ENCODE measurements around the gene BMERB1.
"Not testable (repeated sequence)": the region's sequence is repeated elsewhere in the genome, so short reads cannot be mapped to it uniquely, and the experiment has no call there.

Gene BMERB1

DNA sequence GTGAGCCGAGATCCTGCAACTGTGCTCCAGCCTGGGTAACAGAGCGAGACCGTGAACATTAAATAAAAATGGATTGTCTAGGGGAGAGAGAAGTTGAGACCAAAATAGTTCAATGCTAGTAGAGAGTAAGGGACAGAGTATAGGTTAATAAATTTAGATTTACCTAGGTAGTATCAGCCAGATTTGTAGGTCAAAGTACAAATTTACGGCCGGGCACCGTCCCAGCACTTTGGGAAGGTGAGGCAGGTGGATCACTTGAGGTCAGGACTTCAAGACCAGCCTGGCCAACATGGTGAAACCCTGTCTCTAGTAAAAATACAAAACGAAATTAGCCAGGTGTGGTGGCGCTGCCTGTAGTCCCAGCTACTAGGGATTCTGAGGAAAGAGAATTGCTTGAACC lies 12.2 kb upstream of the BMERB1 start:
- in situ Hi-C loops (cut with MboI; ENCODE audit: low sequenced_read_pairs), result no loop called here

DNA sequence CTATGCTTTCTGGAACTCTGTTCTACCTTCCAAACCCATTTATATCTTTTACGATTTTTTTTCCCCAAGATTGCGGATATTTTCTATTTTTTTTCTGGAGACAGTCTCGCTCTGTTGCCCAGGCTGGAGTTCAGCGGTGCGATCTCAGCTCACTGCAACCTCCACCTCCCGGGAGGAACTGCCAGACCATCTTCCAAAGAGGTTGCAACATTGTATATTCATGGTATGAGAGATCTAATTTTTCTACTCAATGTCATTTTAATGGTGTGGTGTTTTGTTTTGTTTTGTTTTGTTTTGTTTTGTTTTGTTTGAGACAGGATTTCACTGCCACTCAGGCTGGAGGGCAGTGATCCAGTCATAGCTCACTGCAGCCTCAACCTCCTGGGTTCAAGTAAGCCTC lies 8.5 kb upstream of the BMERB1 start:
- in situ Hi-C loops (cut with MboI; ENCODE audit: low sequenced_read_pairs), result no loop called here

DNA sequence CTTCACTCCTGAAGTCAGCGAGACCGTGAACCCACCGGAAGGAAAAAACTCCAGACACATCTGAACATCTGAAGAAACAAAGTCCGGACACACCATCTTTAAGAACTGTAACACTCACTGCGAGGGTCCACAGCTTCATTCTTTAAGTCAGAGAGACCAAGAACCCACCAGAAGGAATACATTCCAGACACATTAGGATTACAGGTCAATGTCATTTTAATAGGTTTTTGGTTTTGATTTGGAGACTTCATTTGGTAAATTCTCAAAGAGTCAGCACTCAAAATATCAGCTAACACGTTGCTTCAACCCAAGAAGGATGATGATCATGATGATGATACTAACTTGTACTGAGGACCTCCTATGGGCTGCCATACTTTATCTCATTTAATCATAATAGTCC lies 7.6 kb upstream of the BMERB1 start:
- in situ Hi-C loops (cut with MboI; ENCODE audit: low sequenced_read_pairs), result no loop called here

DNA sequence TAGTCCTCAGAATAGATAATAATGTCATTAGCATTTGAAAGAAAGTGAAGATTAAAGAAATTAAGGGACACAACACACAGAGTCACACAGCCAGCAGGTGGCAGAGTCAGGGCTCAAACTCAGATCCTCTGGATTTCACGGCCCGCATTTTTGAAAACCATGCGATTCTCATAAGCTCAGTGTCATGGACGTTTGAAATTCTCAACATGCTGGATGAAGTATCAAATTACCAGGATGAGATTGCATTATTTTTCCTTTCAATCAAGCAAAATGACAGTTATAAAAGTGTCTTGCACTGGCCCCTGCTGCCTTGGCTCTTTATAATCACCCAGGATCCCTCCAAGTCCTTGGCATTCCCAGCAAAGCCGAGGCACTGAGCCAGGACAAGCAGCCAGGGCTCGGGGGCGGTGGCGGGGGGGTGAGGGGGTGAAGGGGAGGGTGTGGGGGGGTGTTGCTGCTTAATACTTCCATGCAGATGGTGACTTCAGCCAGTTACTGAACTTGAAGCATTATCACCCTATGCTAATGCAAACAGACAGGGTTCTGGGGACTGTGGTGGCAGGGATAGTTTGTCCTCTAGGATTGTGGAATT lies 6.6 kb upstream of the BMERB1 start:
- in situ Hi-C loops (cut with MboI; ENCODE audit: low sequenced_read_pairs), result no loop called here

- in situ Hi-C loops (cut with MboI; ENCODE audit: low sequenced_read_pairs), result not testable (repeated sequence)
Observed at GRCh38 chr16:15430884-15431283, 3.5 kb upstream of the BMERB1 start.

- in situ Hi-C loops (cut with MboI; ENCODE audit: low sequenced_read_pairs), result no loop called here
Observed at GRCh38 chr16:15434079-15434424, 336 bp upstream of the BMERB1 start.

GRCh38 chr16:15435216-15435864 lies 952 bp downstream of the BMERB1 start:
- in situ Hi-C loops (cut with MboI; ENCODE audit: low sequenced_read_pairs), result no loop called here

DNA sequence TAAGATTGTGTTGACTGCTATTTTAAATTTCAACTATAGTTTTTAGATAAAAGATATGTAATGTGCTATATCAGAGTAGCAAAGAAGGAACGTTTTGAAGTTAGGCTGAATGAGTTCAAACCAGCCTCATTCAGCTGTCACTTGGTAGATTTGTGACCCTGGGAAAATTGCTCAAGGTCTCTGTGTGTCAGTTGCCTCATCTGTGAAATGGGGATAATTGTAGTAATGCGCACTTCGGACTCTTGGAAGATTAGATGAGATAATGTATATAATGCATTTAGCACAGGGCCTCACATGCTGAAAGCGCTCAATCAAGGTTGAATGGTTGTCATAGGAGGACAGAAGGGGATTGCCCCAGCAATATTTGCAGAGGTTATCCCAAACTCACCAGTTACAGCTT lies 4.7 kb downstream of the BMERB1 start:
- in situ Hi-C loops (cut with MboI; ENCODE audit: low sequenced_read_pairs), result no loop called here

GRCh38 chr16:15439521-15439920 lies 5.1 kb downstream of the BMERB1 start:
- in situ Hi-C loops (cut with MboI; ENCODE audit: low sequenced_read_pairs), result no loop called here

DNA sequence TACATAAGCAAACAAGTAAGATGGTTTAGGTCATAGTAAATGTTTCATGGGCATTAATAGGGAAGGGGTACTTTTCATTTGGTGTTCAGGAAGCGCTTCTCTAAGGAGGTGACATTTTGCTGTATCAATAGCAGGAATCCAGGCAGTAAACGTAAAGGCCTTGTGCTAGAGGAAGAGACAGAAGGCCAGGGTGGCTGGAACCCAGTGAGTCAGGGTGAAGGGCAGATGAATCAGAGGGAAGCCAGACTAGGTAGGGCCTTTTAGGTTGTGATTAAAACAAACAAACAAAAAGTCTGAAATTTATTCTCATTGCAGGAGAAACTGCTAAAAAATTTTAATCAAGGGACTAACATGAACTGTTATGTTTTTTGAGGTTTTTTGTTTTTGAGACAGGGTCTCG lies 6.5 kb downstream of the BMERB1 start:
- in situ Hi-C loops (cut with MboI; ENCODE audit: low sequenced_read_pairs), result no loop called here

DNA sequence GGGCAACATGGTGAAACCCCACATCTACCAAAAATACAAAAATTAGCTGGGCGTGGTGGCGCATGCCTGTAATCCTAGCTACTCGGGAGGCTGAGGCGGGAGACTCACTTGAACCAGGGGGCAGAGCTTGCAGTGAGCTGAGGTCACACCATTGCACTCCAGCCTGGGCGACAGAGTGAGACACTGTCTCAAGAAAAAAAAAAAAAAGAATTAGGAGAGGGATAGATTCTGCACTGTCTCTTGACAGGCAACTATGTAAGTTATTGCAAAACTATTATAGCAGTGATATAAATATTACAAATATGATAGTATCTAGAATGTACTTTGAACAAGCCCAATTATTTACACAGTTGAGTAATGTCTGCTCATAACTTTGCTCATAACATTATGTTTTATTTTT lies 7.8 kb downstream of the BMERB1 start:
- in situ Hi-C loops (cut with MboI; ENCODE audit: low sequenced_read_pairs), result not testable (repeated sequence)

DNA sequence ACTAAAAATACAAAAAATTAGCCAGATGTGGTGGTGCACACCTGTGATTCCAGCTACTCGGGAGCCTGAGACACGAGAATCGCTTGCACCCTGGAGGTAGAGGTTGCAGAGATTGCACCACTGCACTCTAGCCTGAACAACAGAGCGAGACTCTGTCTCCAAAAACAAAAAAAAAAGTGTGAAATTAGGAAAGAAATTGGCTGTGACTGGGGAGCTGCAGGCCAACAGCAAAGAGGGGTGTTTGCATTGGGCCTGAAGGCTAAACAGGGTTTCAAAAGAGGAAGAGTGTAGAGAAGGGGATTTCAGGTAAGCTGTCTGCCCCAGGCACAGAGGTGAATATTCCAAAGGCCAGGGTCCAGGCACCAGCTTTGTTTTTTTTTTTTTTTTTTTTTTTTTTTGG lies 9.4 kb downstream of the BMERB1 start:
- in situ Hi-C loops (cut with MboI; ENCODE audit: low sequenced_read_pairs), result no loop called here

DNA sequence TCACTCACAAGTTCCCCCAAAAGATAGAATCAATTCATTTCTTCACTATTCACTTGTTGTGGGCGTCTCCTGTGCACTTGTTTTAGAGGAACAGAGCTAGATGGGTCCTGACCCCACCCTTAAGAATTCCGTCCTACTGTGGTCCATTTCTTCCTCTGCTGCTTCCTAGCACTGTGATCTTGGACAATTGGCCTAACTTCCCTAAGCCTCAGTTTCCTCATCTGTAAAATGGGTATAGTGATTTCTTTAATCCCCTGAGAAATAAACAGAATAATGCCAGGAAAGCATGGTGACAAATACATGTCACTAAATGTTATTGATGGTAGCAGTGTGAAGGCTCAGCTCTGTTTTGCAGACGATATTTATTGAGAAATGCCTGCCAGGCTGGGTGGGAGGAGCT lies 9.9 kb downstream of the BMERB1 start:
- in situ Hi-C loops (cut with MboI; ENCODE audit: low sequenced_read_pairs), result no loop called here

- in situ Hi-C loops (cut with MboI; ENCODE audit: low sequenced_read_pairs), result no loop called here
Observed at GRCh38 chr16:15445450-15445849, 11.1 kb downstream of the BMERB1 start.

GRCh38 chr16:15446901-15447300 lies 12.5 kb downstream of the BMERB1 start:
- in situ Hi-C loops (cut with MboI; ENCODE audit: low sequenced_read_pairs), result no loop called here

- in situ Hi-C loops (cut with MboI; ENCODE audit: low sequenced_read_pairs), result no loop called here
Observed at GRCh38 chr16:15450624-15451023, 16.2 kb downstream of the BMERB1 start.

GRCh38 chr16:15451098-15451731 lies 16.8 kb downstream of the BMERB1 start:
- in situ Hi-C loops (cut with MboI; ENCODE audit: low sequenced_read_pairs), result no loop called here

GRCh38 chr16:15452246-15452855 lies 18.0 kb downstream of the BMERB1 start:
- in situ Hi-C loops (cut with MboI; ENCODE audit: low sequenced_read_pairs), result no loop called here

GRCh38 chr16:15453296-15453695 lies 18.9 kb downstream of the BMERB1 start:
- in situ Hi-C loops (cut with MboI; ENCODE audit: low sequenced_read_pairs), result not testable (repeated sequence)

GRCh38 chr16:15454933-15455332 lies 20.5 kb downstream of the BMERB1 start:
- in situ Hi-C loops (cut with MboI; ENCODE audit: low sequenced_read_pairs), result not testable (repeated sequence)

GRCh38 chr16:15457400-15457799 lies 23.0 kb downstream of the BMERB1 start:
- in situ Hi-C loops (cut with MboI; ENCODE audit: low sequenced_read_pairs), result no loop called here

DNA sequence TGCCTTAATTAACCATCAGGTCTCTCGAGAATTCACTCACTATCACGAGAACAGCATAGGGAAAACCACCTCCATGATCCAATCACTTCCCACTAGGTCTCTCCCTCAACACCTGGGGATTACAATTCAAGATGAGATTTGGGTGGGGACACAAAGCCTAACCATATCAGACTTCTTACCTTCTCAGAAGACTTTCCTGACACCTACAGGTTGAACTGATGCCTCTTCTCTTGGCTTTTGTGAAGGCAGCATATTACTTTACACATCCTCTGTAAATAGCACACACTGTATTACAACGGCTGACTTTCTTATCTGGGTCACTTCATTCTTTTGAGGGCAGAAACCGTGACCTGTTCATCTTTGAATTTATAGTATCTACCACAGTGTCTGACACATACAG lies 23.6 kb downstream of the BMERB1 start:
- in situ Hi-C loops (cut with MboI; ENCODE audit: low sequenced_read_pairs), result no loop called here

All from HL-60/S4 treated with retinoic acid at 250 ng/mL for 4 days and 3 days (cell line).